Liver (tissue), 3 donors: ENCODE measurements around the gene SPECC1L.

Experiments used
- EGR1 ChIP-seq, 2 donors: IDR thresholded peaks; 2 replicates each; pipeline ENCODE4 v1.6.1; 2016 to 2018; ENCODE audit warnings: antibody characterized with exemption in 2 of 2, low read depth in 2 of 2
- YY1 ChIP-seq: IDR thresholded peaks from 2 replicates; pipeline ENCODE4 v1.6.1; 2016; ENCODE audit warnings: antibody characterized with exemption, mild to moderate bottlenecking
- TF ChIP-seq, protein P1 (sequence below): fragments of 150-350 bp; IDR thresholded peaks from 2 replicates; pipeline ENCODE4 v1.5.1; 2017; ENCODE audit warnings: improper control_type of control experiment, low read depth, low read length; ENCODE audit not compliant: missing input control
- donor health status: healthy.
- donor health status: healthy.

DNA sequence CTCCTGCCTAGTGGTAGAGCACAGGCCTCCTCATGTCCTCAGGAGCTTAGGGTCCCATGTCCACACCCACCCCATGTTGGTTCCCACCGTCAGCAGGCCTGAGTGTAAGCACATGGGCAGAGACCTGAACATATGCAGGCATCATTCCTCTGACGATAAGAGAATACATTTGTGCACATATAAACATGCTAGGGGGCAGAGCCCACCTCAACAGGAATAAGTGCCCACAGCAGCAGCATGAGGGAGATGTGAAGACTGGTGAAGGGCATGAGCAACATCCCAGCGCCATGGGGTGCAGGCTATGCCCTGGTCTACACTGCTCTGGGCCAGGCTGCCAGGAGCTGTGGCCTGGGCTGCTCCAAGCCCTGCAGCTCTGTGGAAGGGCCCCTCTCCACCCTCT, 173.6 kb downstream of the SPECC1L start:
- TF ChIP-seq, protein P1, sequence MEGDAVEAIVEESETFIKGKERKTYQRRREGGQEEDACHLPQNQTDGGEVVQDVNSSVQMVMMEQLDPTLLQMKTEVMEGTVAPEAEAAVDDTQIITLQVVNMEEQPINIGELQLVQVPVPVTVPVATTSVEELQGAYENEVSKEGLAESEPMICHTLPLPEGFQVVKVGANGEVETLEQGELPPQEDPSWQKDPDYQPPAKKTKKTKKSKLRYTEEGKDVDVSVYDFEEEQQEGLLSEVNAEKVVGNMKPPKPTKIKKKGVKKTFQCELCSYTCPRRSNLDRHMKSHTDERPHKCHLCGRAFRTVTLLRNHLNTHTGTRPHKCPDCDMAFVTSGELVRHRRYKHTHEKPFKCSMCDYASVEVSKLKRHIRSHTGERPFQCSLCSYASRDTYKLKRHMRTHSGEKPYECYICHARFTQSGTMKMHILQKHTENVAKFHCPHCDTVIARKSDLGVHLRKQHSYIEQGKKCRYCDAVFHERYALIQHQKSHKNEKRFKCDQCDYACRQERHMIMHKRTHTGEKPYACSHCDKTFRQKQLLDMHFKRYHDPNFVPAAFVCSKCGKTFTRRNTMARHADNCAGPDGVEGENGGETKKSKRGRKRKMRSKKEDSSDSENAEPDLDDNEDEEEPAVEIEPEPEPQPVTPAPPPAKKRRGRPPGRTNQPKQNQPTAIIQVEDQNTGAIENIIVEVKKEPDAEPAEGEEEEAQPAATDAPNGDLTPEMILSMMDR, result no peak
- TF ChIP-seq YY1 (no peak), EGR1 (IDR thresholded peaks at IDR 0.05; ENCODE audit: low read depth in 2 of 2) (no peak)
